MM.1S (cell line): ENCODE measurements around the gene KDELR3.

Experiments used
- DNase-seq: peaks from one replicate; pipeline ENCODE4 v3.0.0-alpha.2; 2015
- H2AFZ ChIP-seq: fragments of 300-600 bp; sonication (generic); 2 replicates; pipeline ENCODE4 v1.6.0; 2016; ENCODE audit warnings: antibody characterized with exemption, low read length
- H3F3A ChIP-seq: fragments of 300-600 bp; sonication (generic); 2 replicates; pipeline ENCODE4 v1.6.1; 2016; ENCODE audit warnings: mild to moderate bottlenecking, antibody characterized with exemption, low read length, moderate library complexity, mixed read lengths; ENCODE audit not compliant: insufficient read depth
- H3K27ac ChIP-seq: fragments of 300-600 bp; sonication (generic); 2 replicates; pipeline ENCODE4 v1.5.1; 2016; ENCODE audit warnings: mild to moderate bottlenecking, low read length
- H3K27me3 ChIP-seq: fragments of 300-600 bp; sonication (generic); replicated peaks from 2 replicates; pipeline ENCODE4 v1.6.0; 2016; ENCODE audit warnings: low read length; ENCODE audit not compliant: insufficient read depth
- H3K36me3 ChIP-seq: fragments of 300-600 bp; sonication (generic); replicated peaks from 2 replicates; pipeline ENCODE4 v1.6.1; 2016; ENCODE audit warnings: mild to moderate bottlenecking, low read length, mixed read lengths; ENCODE audit not compliant: insufficient read depth
- H3K4me1 ChIP-seq: fragments of 300-600 bp; sonication (generic); 2 replicates; pipeline ENCODE4 v1.6.1; 2016; ENCODE audit warnings: low read length, mixed read lengths
- H3K4me2 ChIP-seq: fragments of 300-600 bp; sonication (generic); 2 replicates; pipeline ENCODE4 v1.6.0; 2016; ENCODE audit warnings: low read depth, low read length
- H3K4me3 ChIP-seq: fragments of 300-600 bp; sonication (generic); 2 replicates; pipeline ENCODE4 v1.5.1; 2016; ENCODE audit warnings: low read length, mixed read lengths
- H3K79me2 ChIP-seq: fragments of 300-600 bp; sonication (generic); 2 replicates; pipeline ENCODE4 v1.6.1; 2016; ENCODE audit warnings: mixed run types, low read length, mixed read lengths
- H3K9ac ChIP-seq: fragments of 300-600 bp; sonication (generic); 2 replicates; pipeline ENCODE4 v1.6.1; 2016; ENCODE audit warnings: low read length, mixed read lengths
- H3K9me2 ChIP-seq: fragments of 300-600 bp; sonication (generic); replicated peaks from 2 replicates; pipeline ENCODE4 v1.6.1; 2016; ENCODE audit warnings: mild to moderate bottlenecking, low read length, mixed read lengths; ENCODE audit not compliant: insufficient read depth
- H3K9me3 ChIP-seq: fragments of 300-600 bp; sonication (generic); replicated peaks from 2 replicates; pipeline ENCODE4 v1.6.1; 2016; ENCODE audit warnings: mild to moderate bottlenecking, low read length, mixed read lengths; ENCODE audit not compliant: insufficient read depth
- H4K20me1 ChIP-seq: fragments of 300-600 bp; sonication (generic); 2 replicates; pipeline ENCODE4 v1.6.1; 2016; ENCODE audit warnings: mild to moderate bottlenecking, low read length, moderate library complexity, mixed read lengths; ENCODE audit not compliant: insufficient read depth
- CTCF ChIP-seq: fragments of 300-600 bp; sonication (generic); IDR thresholded peaks from 2 replicates; pipeline ENCODE4 v1.5.1; 2016; ENCODE audit warnings: antibody characterized with exemption, low read length, mixed read lengths
- EZH2 ChIP-seq: fragments of 300-600 bp; sonication (generic); optimal IDR thresholded peaks from 2 replicates; pipeline ENCODE3; 2017; ENCODE audit warnings: low read depth, mild to moderate bottlenecking, antibody characterized with exemption, low read length, mixed read lengths
- EZH2phosphoT487 ChIP-seq: fragments of 300-600 bp; sonication (generic); IDR thresholded peaks from 2 replicates; pipeline ENCODE4 v1.6.1; 2018; ENCODE audit warnings: antibody characterized with exemption, low read length

KDELR3 gene

GRCh38 chr22:38444783-38445182, 23.1 kb upstream of the KDELR3 start:
- no peaks in the 10 kb centered on the region for H3K9me2 ChIP-seq
- no peaks in the 10 kb centered on the region for H3K79me2 ChIP-seq
- no peak overlapping the region for H3K4me2 ChIP-seq
- no peak overlapping the region for H3K4me3 ChIP-seq
- H3F3A ChIP-seq, result no peaks in the 10 kb centered on the region
- H3K9ac ChIP-seq, result no peak overlapping the region
- no peak for DNase-seq
- no peaks in the 10 kb centered on the region for H3K36me3 ChIP-seq
- no peak overlapping the region for H3K27ac ChIP-seq
- H2AFZ ChIP-seq, result no peak overlapping the region
- H4K20me1 ChIP-seq, result no peaks in the 10 kb centered on the region
- H3K9me3 ChIP-seq, result no peaks in the 10 kb centered on the region
- no peaks in the 10 kb centered on the region for H3K4me1 ChIP-seq
- peaks cover 56% of the 10 kb centered on the region for H3K27me3 ChIP-seq
- no peak for TF ChIP-seq EZH2

GRCh38 chr22:38446018-38446601, 21.8 kb upstream of the KDELR3 start:
- Histone ChIP-seq H3K79me2 (no peaks in the 10 kb centered on the region), H3F3A (no peaks in the 10 kb centered on the region), H3K36me3 (no peaks in the 10 kb centered on the region), H3K27me3 (peaks cover 70% of the 10 kb centered on the region), H3K4me2 (no peak overlapping the region), H4K20me1 (no peaks in the 10 kb centered on the region), H2AFZ (no peak overlapping the region), H3K9me3 (no peaks in the 10 kb centered on the region), H3K4me1 (no peaks in the 10 kb centered on the region), H3K27ac (no peak overlapping the region), H3K9ac (no peak overlapping the region), H3K4me3 (no peak overlapping the region), H3K9me2 (no peaks in the 10 kb centered on the region)
- TF ChIP-seq EZH2 (no peak), CTCF (no peak), EZH2phosphoT487 (no peak)
- no peak for DNase-seq

GRCh38 chr22:38448945-38449745, 18.8 kb upstream of the KDELR3 start:
- no peak overlapping the region for H3K27ac ChIP-seq
- no peaks in the 10 kb centered on the region for H3K9me3 ChIP-seq
- H3K4me1 ChIP-seq, result no peaks in the 10 kb centered on the region
- no peaks in the 10 kb centered on the region for H3F3A ChIP-seq
- no peaks in the 10 kb centered on the region for H3K36me3 ChIP-seq
- H3K4me2 ChIP-seq, result no peak overlapping the region
- no peak overlapping the region for H2AFZ ChIP-seq
- no peaks in the 10 kb centered on the region for H3K79me2 ChIP-seq
- DNase-seq, result no peak
- no peak for TF ChIP-seq EZH2
- TF ChIP-seq EZH2phosphoT487, result no peak
- no peaks in the 10 kb centered on the region for H3K9me2 ChIP-seq
- peaks cover 66% of the 10 kb centered on the region for H3K27me3 ChIP-seq
- no peak overlapping the region for H3K4me3 ChIP-seq
- no peak overlapping the region for H3K9ac ChIP-seq
- no peaks in the 10 kb centered on the region for H4K20me1 ChIP-seq

GRCh38 chr22:38449776-38450175, 18.1 kb upstream of the KDELR3 start:
- DNase-seq, result no peak
- no peaks in the 10 kb centered on the region for H3K36me3 ChIP-seq
- no peak for TF ChIP-seq EZH2
- TF ChIP-seq CTCF, result no peak
- TF ChIP-seq EZH2phosphoT487, result no peak
- H3K4me1 ChIP-seq, result no peaks in the 10 kb centered on the region
- no peak overlapping the region for H3K9ac ChIP-seq
- no peaks in the 10 kb centered on the region for H3F3A ChIP-seq
- peaks cover 63% of the 10 kb centered on the region for H3K27me3 ChIP-seq
- H3K4me2 ChIP-seq, result no peak overlapping the region
- H3K79me2 ChIP-seq, result no peaks in the 10 kb centered on the region
- no peak overlapping the region for H3K27ac ChIP-seq
- no peaks in the 10 kb centered on the region for H3K9me3 ChIP-seq
- H4K20me1 ChIP-seq, result no peaks in the 10 kb centered on the region
- H2AFZ ChIP-seq, result no peak overlapping the region
- no peaks in the 10 kb centered on the region for H3K9me2 ChIP-seq
- no peak overlapping the region for H3K4me3 ChIP-seq
